Muscle layer of colon (tissue), 2 donors: ENCODE data around the gene SLC25A25.
"Not testable (repeated sequence)": the region's sequence is repeated elsewhere in the genome, so short reads cannot be mapped to it uniquely, and the experiment has no call there.

Experiments used
- H3K27ac ChIP-seq: one replicate; pipeline ENCODE4 v1.7.0; 2013; ENCODE audit warnings: low read depth, mild to moderate bottlenecking, low read length, moderate library complexity
- H3K27me3 ChIP-seq, 2 donors: one replicate each; pipeline ENCODE4 v1.7.0; 2013; ENCODE audit warnings: low read length in 2 of 2, mild to moderate bottlenecking in 2 of 2; ENCODE audit not compliant: insufficient read depth in 2 of 2, control insufficient read depth in 1 of 2
- H3K36me3 ChIP-seq: one replicate; pipeline ENCODE4 v1.7.0; 2013; ENCODE audit warnings: mild to moderate bottlenecking, low read length; ENCODE audit not compliant: insufficient read depth
- H3K4me1 ChIP-seq: one replicate; pipeline ENCODE4 v1.7.0; 2013; ENCODE audit warnings: mild to moderate bottlenecking, low read length; ENCODE audit not compliant: insufficient read depth
- H3K4me3 ChIP-seq, 2 donors: one replicate each; pipeline ENCODE4 v1.7.0; 2013; ENCODE audit warnings: low read length in 2 of 2, low read depth in 1 of 2, mild to moderate bottlenecking in 1 of 2, moderate library complexity in 1 of 2
- H3K9ac ChIP-seq: one replicate; pipeline ENCODE4 v1.7.0; 2013; ENCODE audit warnings: low read length
- H3K9me3 ChIP-seq: one replicate; pipeline ENCODE4 v1.7.0; 2013; ENCODE audit warnings: mild to moderate bottlenecking, low read length
- donor health status: abdominal sarcoma.
- donor health status: Adenocarcinoma of cecum.

Gene SLC25A25

DNA sequence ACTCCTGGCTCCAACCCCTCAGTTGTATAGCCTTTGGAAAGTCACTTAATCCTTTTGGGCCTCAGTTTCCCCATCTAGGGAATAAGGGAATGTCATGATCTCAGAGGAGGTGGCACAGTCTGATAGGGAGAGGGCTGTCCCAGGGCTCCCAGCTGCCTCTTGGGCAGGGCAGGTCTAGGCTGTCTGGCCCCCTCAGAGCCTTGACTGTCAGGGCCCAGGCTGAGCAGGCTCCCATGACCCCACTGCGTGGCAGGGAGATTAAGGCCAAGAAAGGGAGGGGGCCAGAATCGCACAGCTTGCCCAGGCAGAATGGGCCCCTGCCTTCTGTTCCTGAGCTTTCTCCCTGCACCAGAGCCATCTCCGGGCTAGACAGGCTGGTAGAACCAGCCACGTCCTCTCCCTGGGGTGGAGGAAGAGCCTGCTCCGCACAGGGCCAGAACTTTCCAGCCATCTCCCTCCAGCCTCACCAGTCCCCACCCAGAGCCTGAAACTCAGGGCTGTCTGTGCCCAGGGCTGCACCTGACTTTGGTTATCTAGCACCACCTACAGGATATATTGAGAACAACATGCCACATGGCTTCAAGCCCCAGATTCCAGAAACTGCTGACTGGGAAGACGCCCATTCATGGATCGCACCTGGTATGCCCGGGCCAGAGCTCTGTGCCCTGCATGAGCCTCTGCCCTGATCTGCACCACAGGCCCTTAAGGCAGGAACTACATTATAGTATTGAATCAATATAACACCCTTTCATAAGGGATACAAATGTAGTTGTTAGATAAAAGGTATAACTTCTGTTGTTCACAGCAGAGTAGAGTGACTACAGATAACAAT lies 33.0 kb upstream of the SLC25A25 start:
- Histone ChIP-seq H3K36me3 (no peaks in the 10 kb centered on the region), H3K9ac (no peak overlapping the region), H3K27me3 (no peaks in the 10 kb centered on the region), H3K27ac (no peak overlapping the region), H3K4me1 (peaks cover 5% of the 10 kb centered on the region), H3K4me3 (no peak overlapping the region), H3K9me3 (no peaks in the 10 kb centered on the region)

GRCh38 chr9:128036522-128036921 lies 31.5 kb upstream of the SLC25A25 start:
- H3K4me3 ChIP-seq, H3K9ac ChIP-seq, H3K9me3 ChIP-seq, H3K27me3 ChIP-seq, H3K27ac ChIP-seq, H3K36me3 ChIP-seq, H3K4me1 ChIP-seq: not testable (repeated sequence)

DNA sequence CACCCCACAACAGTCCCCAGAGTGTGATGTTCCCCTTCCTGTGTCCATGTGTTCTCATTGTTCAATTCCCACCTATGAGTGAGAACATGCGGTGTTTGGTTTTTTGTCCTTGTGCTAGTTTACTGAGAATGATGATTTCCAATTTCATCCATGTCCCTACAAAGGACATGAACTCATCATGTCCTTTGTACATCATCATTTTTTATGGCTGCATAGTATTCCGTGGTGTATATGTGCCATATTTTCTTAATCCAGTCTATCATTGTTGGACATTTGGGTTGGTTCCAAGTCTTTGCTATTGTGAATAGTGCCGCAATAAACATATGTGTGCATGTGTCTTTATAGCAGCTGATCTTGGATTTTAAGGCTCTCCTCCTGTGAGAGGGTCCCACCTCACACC lies 27.2 kb upstream of the SLC25A25 start:
- H3K27me3 ChIP-seq, H3K9me3 ChIP-seq, H3K4me1 ChIP-seq, H3K9ac ChIP-seq, H3K27ac ChIP-seq, H3K36me3 ChIP-seq, H3K4me3 ChIP-seq: not testable (repeated sequence)

DNA sequence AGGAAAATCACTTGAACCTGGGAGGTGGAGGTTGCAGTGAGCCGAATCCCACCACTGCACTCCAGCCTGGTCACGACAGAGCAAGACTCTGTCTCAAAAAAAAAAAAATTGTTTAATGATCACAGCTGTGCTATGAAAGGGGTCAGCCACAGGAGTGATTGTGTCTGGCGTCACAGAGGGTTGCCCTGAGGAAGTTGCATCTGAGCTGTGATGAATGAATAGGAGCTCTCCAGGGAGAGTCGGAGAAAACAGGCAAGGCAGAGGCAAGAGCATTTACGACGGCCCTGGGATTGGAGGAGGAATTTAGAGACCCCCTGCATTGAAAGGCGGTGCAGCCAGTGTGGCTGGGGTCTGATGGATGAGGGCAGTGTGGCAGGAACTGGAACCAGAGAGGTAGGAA lies 26.0 kb upstream of the SLC25A25 start:
- H3K4me1 ChIP-seq = peaks cover 17% of the 10 kb centered on the region
- no peak overlapping the region for H3K4me3 ChIP-seq
- H3K36me3 ChIP-seq = no peaks in the 10 kb centered on the region
- no peak overlapping the region for H3K27ac ChIP-seq
- no peaks in the 10 kb centered on the region for H3K9me3 ChIP-seq
- H3K27me3 ChIP-seq = no peaks in the 10 kb centered on the region
- no peak overlapping the region for H3K9ac ChIP-seq

DNA sequence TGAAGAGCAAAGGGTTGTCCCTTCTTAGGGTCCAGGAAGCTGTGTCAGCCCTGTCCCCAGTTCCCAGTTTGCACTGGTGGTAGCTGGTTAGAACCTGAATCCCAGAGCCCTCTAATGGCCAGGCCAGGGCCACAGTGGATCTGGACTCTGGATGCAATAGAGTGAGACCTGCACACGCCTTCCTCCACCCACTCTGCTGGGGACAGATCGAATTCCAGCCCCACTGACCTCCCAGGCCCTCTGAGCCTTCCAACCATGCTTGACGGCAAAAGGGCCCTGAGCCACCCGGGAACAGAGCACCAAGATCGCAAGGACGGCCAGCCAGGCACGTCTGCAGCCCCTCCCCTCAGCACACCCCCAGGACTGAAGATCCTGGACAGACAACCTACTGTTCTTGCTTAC lies 24.6 kb upstream of the SLC25A25 start:
- H3K9me3 ChIP-seq = no peaks in the 10 kb centered on the region
- H3K9ac ChIP-seq = no peak overlapping the region
- no peaks in the 10 kb centered on the region for H3K27me3 ChIP-seq
- no peaks in the 10 kb centered on the region for H3K36me3 ChIP-seq
- H3K4me1 ChIP-seq = peaks cover 18% of the 10 kb centered on the region
- H3K27ac ChIP-seq = no peak overlapping the region
- no peak overlapping the region for H3K4me3 ChIP-seq

- H3K36me3 ChIP-seq, H3K27me3 ChIP-seq, H3K9ac ChIP-seq, H3K27ac ChIP-seq, H3K9me3 ChIP-seq, H3K4me3 ChIP-seq: not testable (repeated sequence)
- peaks cover 18% of the 10 kb centered on the region for H3K4me1 ChIP-seq
These were observed 22.6 kb upstream of the SLC25A25 start for GRCh38 chr9:128045409-128045808.

DNA sequence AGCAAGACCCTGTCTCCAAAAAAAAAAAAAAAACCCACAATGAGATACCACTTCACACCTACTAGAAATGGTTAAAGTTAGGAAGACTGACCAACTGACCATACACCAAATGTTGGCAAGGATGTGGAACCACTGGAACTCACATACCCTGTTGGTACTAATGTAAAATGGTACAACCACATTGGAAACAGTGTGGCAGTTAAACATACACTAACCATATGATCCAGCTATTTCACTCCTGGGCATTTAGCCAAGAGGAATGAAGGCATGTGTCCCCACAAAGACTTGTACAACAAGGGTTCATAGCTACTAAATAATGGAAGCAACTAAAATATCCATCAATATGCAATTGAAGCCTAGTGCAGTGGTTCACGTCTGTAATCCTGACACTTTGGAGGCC lies 22.2 kb upstream of the SLC25A25 start:
- H3K36me3 ChIP-seq = no peaks in the 10 kb centered on the region
- no peaks in the 10 kb centered on the region for H3K27me3 ChIP-seq
- peaks cover 18% of the 10 kb centered on the region for H3K4me1 ChIP-seq
- no peak overlapping the region for H3K4me3 ChIP-seq
- no peak overlapping the region for H3K27ac ChIP-seq
- H3K9me3 ChIP-seq = no peaks in the 10 kb centered on the region
- H3K9ac ChIP-seq = no peak overlapping the region

- Histone ChIP-seq H3K36me3 (no peaks in the 10 kb centered on the region), H3K27ac (no peak overlapping the region), H3K27me3 (no peaks in the 10 kb centered on the region), H3K9ac (no peak overlapping the region), H3K4me3 (no peak overlapping the region), H3K9me3 (no peaks in the 10 kb centered on the region), H3K4me1 (peaks cover 18% of the 10 kb centered on the region)
These were observed 20.8 kb upstream of the SLC25A25 start for GRCh38 chr9:128047231-128047630.

GRCh38 chr9:128048663-128049062 lies 19.4 kb upstream of the SLC25A25 start:
- H3K36me3 ChIP-seq = no peaks in the 10 kb centered on the region
- H3K27me3 ChIP-seq = no peaks in the 10 kb centered on the region
- H3K4me1 ChIP-seq = peaks cover 18% of the 10 kb centered on the region
- H3K9me3 ChIP-seq = no peaks in the 10 kb centered on the region
- H3K27ac ChIP-seq = no peak overlapping the region
- H3K4me3 ChIP-seq = no peak overlapping the region
- no peak overlapping the region for H3K9ac ChIP-seq

GRCh38 chr9:128049843-128050242 lies 18.2 kb upstream of the SLC25A25 start:
- H3K9me3 ChIP-seq = no peaks in the 10 kb centered on the region
- H3K36me3 ChIP-seq = no peaks in the 10 kb centered on the region
- no peak overlapping the region for H3K4me3 ChIP-seq
- H3K27me3 ChIP-seq = no peaks in the 10 kb centered on the region
- no peak overlapping the region for H3K27ac ChIP-seq
- H3K9ac ChIP-seq = no peak overlapping the region
- peaks cover 18% of the 10 kb centered on the region for H3K4me1 ChIP-seq

DNA sequence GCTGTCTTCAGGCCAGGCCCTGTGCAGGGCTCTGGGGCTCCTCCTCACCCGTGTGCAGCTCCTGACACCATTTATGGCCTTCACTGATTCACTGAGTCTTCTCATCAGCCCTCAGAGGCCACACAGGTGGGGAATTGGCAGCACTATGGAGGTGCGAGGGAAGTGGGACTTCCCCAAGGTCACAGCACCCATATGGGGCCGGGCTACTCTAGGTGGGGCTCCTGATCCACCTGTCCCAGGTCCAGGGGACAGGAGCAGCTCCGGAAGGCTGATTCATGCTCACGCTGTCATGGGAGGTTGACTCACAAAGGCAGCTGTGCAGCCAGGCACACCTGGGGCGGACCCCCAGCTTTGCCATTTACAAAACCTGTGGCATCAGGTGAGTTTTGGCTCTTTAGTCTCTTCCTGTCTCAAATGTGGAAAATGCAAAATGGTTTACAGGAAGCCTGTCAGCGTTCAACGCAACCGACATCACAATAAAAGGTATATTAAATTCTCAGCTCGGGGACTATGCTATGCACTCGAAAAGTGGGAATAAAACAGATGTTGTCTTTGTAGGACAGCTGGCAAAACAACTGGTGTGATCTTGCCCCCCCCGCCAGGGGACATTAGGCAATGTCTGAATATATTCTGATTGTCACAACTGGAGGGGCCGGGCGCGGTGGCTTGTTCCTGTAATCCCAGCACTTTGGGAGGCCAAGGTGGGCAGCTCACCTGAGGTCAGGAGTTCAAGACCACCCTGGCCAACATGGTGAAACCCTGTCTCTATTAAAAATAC lies 15.9 kb upstream of the SLC25A25 start:
- Histone ChIP-seq H3K4me3 (no peak overlapping the region), H3K9me3 (no peaks in the 10 kb centered on the region), H3K27ac (no peak overlapping the region), H3K36me3 (no peaks in the 10 kb centered on the region), H3K4me1 (peaks cover 12% of the 10 kb centered on the region), H3K27me3 (no peaks in the 10 kb centered on the region), H3K9ac (no peak overlapping the region)

GRCh38 chr9:128053560-128053959 lies 14.5 kb upstream of the SLC25A25 start:
- Histone ChIP-seq H3K9ac (no peak overlapping the region), H3K27ac (no peak overlapping the region), H3K9me3 (no peaks in the 10 kb centered on the region), H3K36me3 (no peaks in the 10 kb centered on the region), H3K4me3 (no peak overlapping the region), H3K27me3 (no peaks in the 10 kb centered on the region), H3K4me1 (peaks cover 11% of the 10 kb centered on the region)
